SK-N-SH (cell line): ENCODE data around the gene DDX51.

Experiments used
- CHD2 ChIP-seq: fragments of 150-350 bp; IDR thresholded peaks from 2 replicates; pipeline ENCODE4 v1.6.1; 2018; ENCODE audit warnings: low read length; ENCODE audit not compliant: partially characterized antibody
- CTCF ChIP-seq: fragments of 200-600 bp; sonication (generic); IDR thresholded peaks from 2 replicates; pipeline ENCODE4 v1.6.1; 2017; ENCODE audit warnings: antibody characterized with exemption, mild to moderate bottlenecking, moderate library complexity
- EP300 ChIP-seq, 2 experiments: IDR thresholded peaks; 2 replicates each; pipeline versions ENCODE4 v1.4.0 to v1.6.1; 2012; ENCODE audit warnings: borderline replicate concordance in 1 of 2, low read depth in 1 of 2, low read length in 1 of 2
- MAX ChIP-seq: IDR thresholded peaks from 2 replicates; pipeline ENCODE4 v1.4.0; 2012; ENCODE audit warnings: low read depth
- NRF1 ChIP-seq: IDR thresholded peaks from 2 replicates; pipeline ENCODE4 v1.6.1; 2012; ENCODE audit warnings: low read depth, mild to moderate bottlenecking, low read length
- POLR2AphosphoS5 ChIP-seq: IDR thresholded peaks from 2 replicates; pipeline ENCODE4 v1.6.1; 2012; ENCODE audit warnings: low read depth, low read length
- RCOR1 ChIP-seq: fragments of 150-350 bp; IDR thresholded peaks from 2 replicates; pipeline ENCODE4 v1.6.1; 2017; ENCODE audit warnings: antibody characterized with exemption, low read length
- REST ChIP-seq: IDR thresholded peaks from 2 replicates; pipeline ENCODE4 v1.6.1; 2012; ENCODE audit warnings: mild to moderate bottlenecking, low read depth, low read length, moderate library complexity
- RFX5 ChIP-seq: IDR thresholded peaks from 2 replicates; pipeline ENCODE4 v1.6.1; 2012; ENCODE audit warnings: mild to moderate bottlenecking, improper control_type of control experiment, low read length
- RXRA ChIP-seq: IDR thresholded peaks from 2 replicates; pipeline ENCODE4 v1.4.0; 2012; ENCODE audit warnings: low read depth, mild to moderate bottlenecking, borderline replicate concordance
- SIN3A ChIP-seq: IDR thresholded peaks from 2 replicates; pipeline ENCODE4 v1.6.1; 2012; ENCODE audit warnings: low read depth, mild to moderate bottlenecking, low read length, moderate library complexity, borderline replicate concordance
- YY1 ChIP-seq: IDR thresholded peaks from 2 replicates; pipeline ENCODE4 v1.4.0; 2012; ENCODE audit warnings: low read depth, mild to moderate bottlenecking

GRCh38 chr12:132116709-132117557, 27.2 kb downstream of the DDX51 start:
- no peak for TF ChIP-seq CTCF
- no peak for TF ChIP-seq EP300 (IDR thresholded peaks at IDR 0.05; ENCODE audit: borderline replicate concordance in 1 of 2, low read depth in 1 of 2, low read length in 1 of 2)
- TF ChIP-seq RXRA = no peak
- no peak for TF ChIP-seq MAX
- TF ChIP-seq POLR2AphosphoS5 = no peak
- no peak for TF ChIP-seq RFX5
- no peak for TF ChIP-seq RCOR1
- no peak for TF ChIP-seq CHD2
- TF ChIP-seq SIN3A = no peak
- no peak for TF ChIP-seq NRF1
- TF ChIP-seq YY1 = no peak
- TF ChIP-seq REST = no peak
